GM18505 (cell line): ENCODE data around the gene KLK11.

Experiments used
- ATAC-seq: cut with Tn5 transposase; IDR thresholded peaks from one replicate; pipeline ENCODE4 v1.9.1; 2021; ENCODE audit not compliant: unreplicated experiment
- POLR2A ChIP-seq: IDR thresholded peaks from 4 replicates; pipeline ENCODE4 v1.6.1; 2011; ENCODE audit warnings: borderline replicate concordance; ENCODE audit not compliant: insufficient read depth, insufficient read length; ENCODE audit errors: extremely low read depth

KLK11 gene

GRCh38 chr19:51020988-51021651 is 5.3 kb downstream of the KLK11 start:
- no peak for TF ChIP-seq POLR2A
- ATAC-seq, result no peak

GRCh38 chr19:51019544-51019925 is 6.9 kb downstream of the KLK11 start, which contains the start of gene KLK10:
Gene KLK10, minus strand, starts transcription at chr19:51019709. Its CDS starts 579 bp downstream, at chr19:51019130.
- ATAC-seq, result no peak
- no peak for TF ChIP-seq POLR2A

GRCh38 chr19:51018745-51019543 is 7.5 kb downstream of the KLK11 start:
- no peak for ATAC-seq
- no peak for TF ChIP-seq POLR2A

- TF ChIP-seq POLR2A, result no peak
- no peak for ATAC-seq
These were observed 9.4 kb downstream of the KLK11 start for GRCh38 chr19:51016798-51017683.

GRCh38 chr19:51015691-51016267 is 10.6 kb downstream of the KLK11 start:
- TF ChIP-seq POLR2A, result no peak
- no peak for ATAC-seq

- ATAC-seq, result no peak
- TF ChIP-seq POLR2A, result no peak
These were observed 12.2 kb downstream of the KLK11 start for GRCh38 chr19:51014242-51014641.

- no peak for TF ChIP-seq POLR2A
- ATAC-seq, result no peak
These were observed 13.7 kb downstream of the KLK11 start for GRCh38 chr19:51012661-51013190.

GRCh38 chr19:51010066-51010795 is 16.2 kb downstream of the KLK11 start:
- TF ChIP-seq POLR2A, result no peak
- no peak for ATAC-seq

GRCh38 chr19:51009061-51009891 is 17.1 kb downstream of the KLK11 start:
- TF ChIP-seq POLR2A, result no peak
- no peak for ATAC-seq

GRCh38 chr19:51007488-51007887 is 18.9 kb downstream of the KLK11 start:
- no peak for TF ChIP-seq POLR2A
- ATAC-seq, result no peak

- ATAC-seq, result no peak
- TF ChIP-seq POLR2A, result no peak
These were observed 20.0 kb downstream of the KLK11 start for GRCh38 chr19:51006406-51006805.

- no peak for TF ChIP-seq POLR2A
- no peak for ATAC-seq
These were observed 21.2 kb downstream of the KLK11 start for GRCh38 chr19:51005248-51005647.

- TF ChIP-seq POLR2A, result no peak
- no peak for ATAC-seq
These were observed 23.1 kb downstream of the KLK11 start for GRCh38 chr19:51003316-51003715.
